SK-MEL-5 (cell line): ENCODE results near the gene WNT9A. TPM values are rescaled to one million over a fixed set of nuclear protein-coding genes. Genes with fewer than 3 reads are reported as not detected.
"Not testable (repeated sequence)": the region's sequence is repeated elsewhere in the genome, so short reads cannot be mapped to it uniquely, and the experiment has no call there.

Source experiments
- DNase-seq: peaks from one replicate; pipeline ENCODE4 v3.0.0-alpha.2; 2016; ENCODE audit warnings: low read depth, low spot score
- in situ Hi-C: cut with HindIII; loops from 2 replicates; pipeline ENCODE4 v1.10.0; 2016; ENCODE audit warnings: low sequenced_read_pairs, high pct_unique_total_duplicates, low pct_unique_long_range_greater_than_20kb
- total RNA-seq: library from RNA; depleted of rRNA; stranded (reverse); fragments of >200 nt; shearing (Covaris generic); gene quantifications from 2 replicates; pipeline ENCODE4 v1.2.3, GENCODE V29; 2014

The WNT9A gene
- total RNA-seq, 1 experiment from 2014 or later, result not detected

DNA sequence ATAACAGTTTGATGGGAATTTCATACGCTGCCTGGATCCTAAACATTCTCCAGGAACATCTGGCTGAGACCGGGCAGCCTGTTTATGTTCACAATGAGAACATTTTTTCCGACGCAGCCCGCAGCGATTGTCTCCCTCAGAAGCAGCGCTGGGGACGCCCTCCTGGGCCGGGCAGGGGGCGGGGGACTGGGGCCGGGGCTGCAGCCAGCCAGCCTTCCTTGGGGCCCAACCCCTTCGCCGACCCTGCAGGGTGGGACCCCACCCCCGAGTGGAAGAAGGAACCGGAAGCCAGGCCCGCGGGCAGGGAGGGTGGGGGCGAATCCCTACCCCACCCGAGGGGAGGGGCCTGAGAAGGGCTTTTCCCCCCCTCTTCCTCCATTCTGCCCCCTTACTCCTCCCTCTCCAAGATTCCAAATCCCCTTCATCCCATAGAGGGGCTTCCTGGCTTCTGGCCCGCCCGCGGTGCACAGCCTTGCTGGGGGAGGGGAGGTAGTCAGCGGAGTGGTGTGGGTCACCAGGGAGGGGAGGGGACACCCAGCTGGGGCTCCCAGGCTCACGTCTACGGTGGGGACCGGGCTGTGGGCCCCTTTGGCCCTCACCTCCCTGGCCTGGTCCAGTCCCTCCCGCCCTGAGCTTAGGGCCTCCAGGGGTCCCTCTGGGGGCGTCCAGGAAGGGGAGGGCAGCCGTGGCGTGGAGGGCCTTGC is 60.6 kb downstream of the WNT9A start:
- DNase-seq, result no peak
- in situ Hi-C loops, result no loop called here

DNA sequence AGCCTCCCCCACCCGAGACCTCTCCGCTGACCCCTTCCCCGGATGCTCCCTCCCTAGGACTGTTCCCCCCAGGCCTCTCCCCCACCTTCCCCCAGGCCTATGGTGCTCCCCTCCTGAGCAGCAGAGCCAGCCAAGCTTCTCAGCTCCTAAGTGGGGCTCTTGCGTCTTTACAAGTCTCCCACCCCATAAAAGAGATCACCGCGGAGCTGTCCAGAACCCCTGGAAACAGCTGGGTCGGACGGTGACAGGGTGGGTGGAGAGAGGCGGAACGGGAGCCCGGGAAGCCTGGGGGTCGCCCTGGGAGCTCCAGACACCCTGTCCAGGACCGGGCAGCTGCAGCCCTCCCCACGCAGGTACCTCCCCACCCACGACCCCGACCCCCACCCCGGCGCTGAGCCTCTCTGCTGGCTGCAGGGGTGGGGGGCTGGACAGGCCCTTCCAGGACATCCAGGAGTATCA is 61.2 kb downstream of the WNT9A start:
- in situ Hi-C loops, result no loop called here
- DNase-seq, result no peak

GRCh38 chr1:227885648-227886502 is 61.9 kb downstream of the WNT9A start:
- in situ Hi-C loops, result no loop called here
- no peak for DNase-seq

GRCh38 chr1:227885135-227885647 is 62.5 kb downstream of the WNT9A start:
- in situ Hi-C loops, result no loop called here
- DNase-seq, result no peak

GRCh38 chr1:227884370-227885134 is 63.2 kb downstream of the WNT9A start:
- DNase-seq, result no peak
- in situ Hi-C loops, result no loop called here

DNA sequence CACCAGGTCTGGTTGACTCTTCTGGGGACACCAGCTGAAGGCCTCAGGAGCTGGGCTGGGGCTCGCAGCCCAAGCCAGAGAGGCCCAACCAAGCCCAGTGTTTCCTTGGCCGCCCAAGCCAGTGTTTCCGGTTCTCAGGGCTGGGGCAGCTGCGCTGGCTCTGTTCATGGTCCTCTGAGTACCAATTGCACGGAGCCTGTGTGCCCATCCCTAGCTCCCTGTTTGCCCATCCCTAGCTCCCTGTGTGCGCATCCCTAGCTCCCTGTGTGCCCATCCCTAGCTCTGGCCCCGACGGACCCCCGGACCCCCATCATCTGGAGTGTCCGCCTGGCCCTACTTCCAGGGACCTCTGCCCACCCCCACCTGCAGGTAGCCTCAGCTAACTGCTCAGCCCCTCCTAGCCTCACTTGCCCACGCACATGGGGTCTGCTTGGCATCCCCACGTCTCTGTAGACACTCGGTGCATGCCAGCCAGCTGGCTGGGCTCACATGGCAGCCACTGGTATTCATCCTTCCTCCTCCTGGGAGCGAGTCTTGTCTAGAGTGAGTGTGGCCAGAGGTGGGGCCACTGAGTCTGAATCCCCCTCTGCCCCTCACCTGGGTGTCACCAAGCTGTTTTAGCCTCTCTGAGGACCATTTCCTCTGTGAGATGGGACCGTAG is 64.0 kb downstream of the WNT9A start:
- in situ Hi-C loops, result no loop called here
- DNase-seq, result no peak

DNA sequence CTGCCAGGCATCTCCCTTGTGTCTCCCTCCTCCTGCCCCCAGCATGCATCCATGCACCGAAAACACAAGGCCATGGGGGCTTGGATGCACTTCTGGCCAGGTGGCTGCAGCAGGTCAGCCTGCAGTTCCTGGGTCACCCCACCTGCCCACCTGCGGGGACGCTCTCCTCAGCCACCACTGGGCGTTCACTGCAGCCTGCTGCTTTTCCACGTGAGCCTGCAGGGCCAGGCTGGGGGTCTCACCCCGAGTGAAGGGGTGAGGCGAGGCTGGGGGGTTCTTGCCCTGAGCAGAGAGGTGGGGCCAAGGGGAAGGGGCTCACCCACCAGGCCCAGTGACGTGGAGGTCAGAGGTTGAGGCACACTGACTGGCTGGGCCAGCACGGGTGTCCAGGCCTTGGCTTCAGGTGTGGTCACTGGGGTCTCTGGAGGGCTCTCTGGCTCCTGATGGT is 64.6 kb downstream of the WNT9A start:
- no peak for DNase-seq
- in situ Hi-C loops, result no loop called here

DNA sequence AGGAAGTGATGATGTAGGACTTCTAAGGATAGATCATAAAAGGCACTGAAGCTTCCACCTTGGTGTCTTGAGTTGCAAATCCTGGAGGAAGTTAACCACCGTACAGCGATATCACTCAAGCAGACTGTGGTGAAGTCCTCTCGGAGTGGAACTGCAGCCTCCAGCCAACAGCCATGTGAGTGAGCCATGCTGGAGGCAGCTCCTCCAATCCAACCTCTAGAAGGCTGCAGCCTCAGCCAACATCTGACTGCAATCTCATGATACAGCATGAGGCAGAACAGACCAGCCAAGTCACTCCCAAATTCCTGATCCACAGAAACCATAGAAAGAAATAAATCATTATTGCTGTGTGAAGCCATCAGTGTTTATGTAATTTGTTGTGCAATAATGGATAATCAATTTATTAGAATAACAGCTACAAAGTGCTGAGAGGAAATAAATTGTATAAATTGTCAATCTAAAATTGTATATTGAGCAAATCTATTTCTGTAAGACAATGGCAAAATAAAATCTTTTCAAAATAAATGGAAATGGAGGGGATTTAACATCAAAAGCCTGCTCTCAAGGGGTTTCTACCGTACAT is 67.3 kb downstream of the WNT9A start:
- DNase-seq, result no peak
- in situ Hi-C loops, result no loop called here

GRCh38 chr1:227877810-227878209 is 69.9 kb downstream of the WNT9A start:
- not testable (repeated sequence) for DNase-seq

GRCh38 chr1:227871892-227872291 is 75.8 kb downstream of the WNT9A start:
- in situ Hi-C loops, DNase-seq: not testable (repeated sequence)

More at GRCh38 chr1:227877810-227878209, 69.9 kb downstream of the WNT9A start:
- in situ Hi-C loops, result not testable (repeated sequence)

- in situ Hi-C loops, result no loop called here
- DNase-seq, result no peak
Measured at GRCh38 chr1:227870366-227870765, 77.4 kb downstream of the WNT9A start.

- in situ Hi-C loops, result no loop called here
- no peak for DNase-seq
Measured at GRCh38 chr1:227869851-227870305, 77.9 kb downstream of the WNT9A start.

DNA sequence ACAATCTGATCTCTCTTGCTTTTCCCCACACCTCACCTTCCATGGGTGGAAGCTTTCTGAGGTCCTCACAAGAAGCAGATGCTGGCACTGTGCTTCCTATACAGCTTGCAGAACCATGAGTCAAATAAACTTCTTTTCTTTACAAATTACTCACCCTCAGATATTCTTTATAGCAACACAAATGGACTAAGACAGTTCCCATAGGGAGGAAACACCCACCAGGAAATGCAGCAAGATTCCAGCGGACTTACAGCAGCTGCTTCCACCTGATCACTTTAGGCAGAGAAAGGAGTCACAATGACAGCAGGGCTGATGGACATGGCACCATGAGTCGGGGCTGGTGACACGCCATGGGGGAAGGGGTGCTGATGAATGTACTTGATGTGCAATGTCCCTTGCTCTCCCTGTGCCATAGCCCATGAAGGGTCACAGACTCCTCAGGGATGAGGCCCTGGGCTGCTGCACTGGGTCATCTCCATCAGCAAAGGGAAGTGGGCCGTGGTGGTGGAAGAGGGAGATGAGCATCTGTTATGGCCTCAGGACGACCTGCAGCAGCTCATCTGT is 78.4 kb downstream of the WNT9A start:
- in situ Hi-C loops, result no loop called here
- DNase-seq, result no peak
